GM20431 (cell line): ENCODE data around the gene YPEL2.

Experiments used
- in situ Hi-C: fragments of 300-500 bp; cut with MseI, MboI; formaldehyde crosslinking; loops from one replicate; pipeline ENCODE4 v1.15.0; 2020; ENCODE audit warnings: low sequenced_read_pairs; ENCODE audit not compliant: unreplicated experiment

The YPEL2 gene

DNA sequence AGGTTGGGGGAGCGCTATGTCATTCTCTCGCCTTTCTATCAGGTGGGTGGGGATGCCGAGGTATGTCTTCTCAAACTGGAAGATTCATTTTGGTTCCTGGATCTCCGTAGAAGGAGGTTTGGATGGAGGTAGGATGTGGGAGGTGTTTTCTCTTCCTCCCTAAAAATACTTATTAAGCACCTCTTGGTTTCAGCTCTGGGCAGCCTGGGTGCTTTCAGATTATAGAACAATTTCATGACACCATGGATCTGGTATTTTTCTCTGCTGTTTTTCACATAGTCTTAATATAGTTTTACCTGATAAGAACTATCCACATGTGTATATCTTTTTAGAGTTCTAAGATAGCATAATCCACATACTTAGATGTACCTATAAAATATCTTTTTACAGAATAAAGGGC is 92.9 kb downstream of the YPEL2 start:
- in situ Hi-C loops = no loop called here

DNA sequence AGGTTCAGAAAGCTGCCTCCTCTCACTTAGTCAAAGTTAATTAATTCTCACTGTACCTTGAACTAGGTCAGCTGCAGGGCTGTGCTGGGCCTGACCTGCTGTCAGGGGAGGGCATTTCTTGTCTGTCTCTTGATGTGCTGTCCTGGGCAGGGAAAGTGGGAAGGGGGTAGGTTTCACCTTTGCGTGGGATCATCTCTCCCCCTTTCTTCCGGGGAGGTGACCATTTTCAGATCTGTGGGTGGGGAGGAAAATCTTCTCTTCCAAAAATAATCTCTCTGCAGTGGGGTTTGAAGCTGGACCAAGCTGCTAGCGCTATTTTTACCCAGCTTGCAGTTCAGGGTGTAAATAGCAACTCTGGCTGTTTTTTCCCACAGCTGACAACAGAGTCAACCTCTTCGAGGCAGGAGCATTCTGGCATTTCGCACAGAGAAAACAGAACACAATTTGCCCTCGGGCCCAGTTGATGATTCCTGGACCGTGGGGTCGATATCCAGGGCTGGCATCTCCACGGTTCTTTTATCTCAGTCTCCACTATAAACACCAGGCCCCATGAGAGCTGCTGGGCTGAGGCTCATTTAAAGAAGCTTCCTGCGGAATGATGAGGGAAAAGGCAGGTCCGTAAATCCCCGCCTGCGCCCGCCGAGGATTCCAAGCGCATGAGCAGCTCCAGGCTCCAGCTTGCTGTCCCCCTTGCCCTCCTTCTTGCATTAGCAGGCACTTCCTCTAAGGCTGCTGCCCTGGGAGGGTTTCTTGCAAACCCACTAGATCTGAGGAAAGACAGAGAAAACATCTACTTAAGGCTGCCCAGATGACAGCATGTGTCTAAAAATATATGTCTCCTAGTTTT is 93.9 kb downstream of the YPEL2 start:
- in situ Hi-C loops = no loop called here

DNA sequence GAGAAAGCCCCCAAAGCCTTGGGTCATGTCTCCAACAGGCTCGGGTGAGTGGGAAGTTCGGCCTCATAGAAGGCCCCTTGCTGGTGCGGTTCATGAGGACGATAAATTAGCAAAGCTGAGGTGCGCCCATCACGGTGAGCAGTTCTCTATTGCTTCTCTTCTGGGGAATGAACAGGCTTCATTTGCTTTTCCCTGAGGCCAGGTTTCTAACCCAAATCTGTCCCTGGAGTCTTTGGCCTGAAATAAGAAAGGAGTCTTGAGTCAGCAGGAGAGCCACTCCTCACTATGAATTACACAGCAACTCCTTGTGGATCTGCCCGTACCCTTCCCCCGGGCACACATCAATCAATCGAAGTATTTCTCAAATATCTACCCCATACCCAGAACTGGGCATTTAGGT is 94.6 kb downstream of the YPEL2 start:
- in situ Hi-C loops = no loop called here

DNA sequence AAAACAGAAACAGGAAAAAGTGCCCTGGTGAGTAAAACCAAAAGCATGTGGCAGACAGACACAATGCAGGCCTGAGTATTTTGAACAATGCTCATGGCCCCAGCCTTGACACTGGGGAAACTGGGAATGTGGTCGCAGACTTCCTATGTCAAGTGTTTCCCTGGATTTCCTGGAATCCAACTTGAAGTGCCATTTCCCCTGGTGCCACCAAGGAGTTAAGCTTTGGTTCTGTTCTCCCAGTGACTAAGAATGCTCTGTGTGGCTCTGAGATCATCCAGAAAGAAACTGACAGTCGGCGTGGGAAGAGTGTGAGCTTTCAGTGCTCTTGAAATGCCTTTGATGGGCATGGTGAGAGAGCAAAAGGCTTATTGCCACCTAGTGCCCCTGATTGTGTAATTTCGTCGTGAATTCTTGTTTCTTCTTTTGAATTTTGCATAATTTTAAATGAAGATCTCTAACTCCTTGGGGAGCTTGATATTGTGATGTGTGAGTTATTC is 96.0 kb downstream of the YPEL2 start:
- in situ Hi-C loops = no loop called here

DNA sequence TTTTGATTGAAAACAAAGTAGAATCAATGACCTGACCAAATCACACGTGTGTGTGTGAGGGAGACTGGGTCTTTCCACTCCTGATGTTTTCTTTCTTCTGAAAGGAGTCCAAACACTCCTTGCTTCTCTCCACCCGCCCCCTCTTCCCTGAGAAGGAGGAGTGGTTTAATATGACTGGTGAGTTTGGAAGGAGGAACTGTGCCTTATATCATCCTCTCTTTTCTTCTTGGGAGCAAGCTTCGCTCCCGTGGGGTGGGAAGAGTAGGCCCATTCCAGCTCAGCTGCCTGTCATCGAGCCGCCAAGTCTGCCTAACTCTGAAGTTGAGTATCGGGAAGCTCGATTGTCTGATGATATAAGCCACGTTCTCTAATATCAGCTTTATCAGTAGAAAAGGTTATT is 96.5 kb downstream of the YPEL2 start:
- in situ Hi-C loops = no loop called here

DNA sequence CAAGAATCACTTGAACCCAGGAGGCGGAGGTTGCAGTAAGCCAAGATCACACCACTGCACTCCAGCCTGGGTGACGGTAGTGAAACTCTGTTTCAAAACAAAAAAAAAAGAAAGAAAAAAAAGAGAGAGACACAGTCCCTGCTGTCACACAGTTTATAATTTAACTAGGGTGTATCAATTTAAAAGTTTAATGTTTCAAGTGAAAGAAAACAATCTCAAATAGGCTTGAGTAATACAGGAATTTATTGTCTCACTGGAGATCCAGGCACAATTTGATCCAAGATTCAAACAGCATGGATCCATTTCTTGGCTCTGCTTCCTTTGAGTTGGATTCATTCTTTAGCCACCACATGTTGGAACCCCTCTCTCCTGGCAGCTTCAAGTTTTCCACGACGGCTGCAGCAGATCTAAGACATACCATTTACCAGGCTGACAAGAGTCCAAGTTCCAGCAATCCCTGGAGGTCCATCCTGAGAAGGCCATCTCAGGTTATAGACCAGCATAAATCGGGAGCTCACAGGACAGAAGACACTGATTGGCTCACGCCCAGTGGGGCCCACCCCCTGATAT is 97.5 kb downstream of the YPEL2 start:
- in situ Hi-C loops = no loop called here

DNA sequence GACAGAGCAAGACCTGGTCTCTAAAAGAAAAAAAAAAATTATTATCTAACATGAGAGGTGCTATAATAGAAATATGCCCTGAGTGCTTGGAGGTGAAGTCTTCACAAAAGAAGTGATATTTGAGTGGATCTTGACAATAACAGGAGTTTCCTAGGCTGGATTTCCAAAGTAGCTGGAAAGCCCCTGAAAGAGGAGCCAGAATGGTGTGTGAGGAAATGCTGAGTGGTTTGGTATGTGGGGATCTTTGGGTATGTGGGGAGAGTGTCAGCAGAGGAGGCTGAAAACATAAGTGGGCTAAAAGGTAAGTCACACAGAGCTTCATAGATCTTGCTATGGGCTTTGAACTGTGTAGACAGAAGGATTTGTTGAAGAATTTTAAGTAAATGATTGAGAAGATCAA is 100.1 kb downstream of the YPEL2 start:
- in situ Hi-C loops = no loop called here

DNA sequence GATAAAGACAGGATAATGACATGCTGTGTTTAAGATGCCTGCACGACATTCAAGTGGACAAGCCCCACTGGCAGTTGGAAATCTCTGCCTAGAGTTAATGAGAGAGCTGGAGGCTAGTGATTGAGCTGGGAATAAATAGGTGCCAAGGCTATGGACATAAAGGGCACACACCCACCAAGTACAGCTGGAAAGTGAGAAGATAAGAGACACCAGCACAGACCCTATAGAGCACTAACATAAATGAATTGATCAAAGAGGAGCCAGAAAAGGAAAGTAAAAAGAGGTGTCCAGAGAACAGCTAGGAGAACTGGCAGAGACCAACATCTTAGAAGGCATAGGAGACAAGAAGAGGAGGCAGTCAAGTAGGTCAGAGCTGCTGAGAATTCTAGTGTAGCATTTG is 101.2 kb downstream of the YPEL2 start:
- in situ Hi-C loops = no loop called here

DNA sequence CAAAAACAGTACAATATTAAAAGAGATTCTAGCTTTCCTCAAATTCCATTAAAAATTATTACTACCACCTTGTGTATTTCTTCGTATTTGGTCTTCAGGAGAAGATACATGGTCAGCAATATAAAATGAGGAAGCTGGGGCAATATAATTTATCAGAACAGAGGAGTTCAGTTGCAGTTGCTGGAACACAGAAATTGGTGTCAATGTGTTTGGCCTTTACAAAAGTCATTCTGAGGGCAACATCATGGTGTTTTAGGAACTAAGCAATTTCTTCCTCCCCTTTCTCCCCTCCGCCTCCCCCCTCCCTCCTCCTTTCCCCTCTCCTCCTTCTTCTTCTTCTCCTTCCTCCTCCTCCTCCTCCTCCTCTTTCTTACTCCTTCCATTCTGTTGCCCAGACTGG is 102.1 kb downstream of the YPEL2 start:
- in situ Hi-C loops = no loop called here

DNA sequence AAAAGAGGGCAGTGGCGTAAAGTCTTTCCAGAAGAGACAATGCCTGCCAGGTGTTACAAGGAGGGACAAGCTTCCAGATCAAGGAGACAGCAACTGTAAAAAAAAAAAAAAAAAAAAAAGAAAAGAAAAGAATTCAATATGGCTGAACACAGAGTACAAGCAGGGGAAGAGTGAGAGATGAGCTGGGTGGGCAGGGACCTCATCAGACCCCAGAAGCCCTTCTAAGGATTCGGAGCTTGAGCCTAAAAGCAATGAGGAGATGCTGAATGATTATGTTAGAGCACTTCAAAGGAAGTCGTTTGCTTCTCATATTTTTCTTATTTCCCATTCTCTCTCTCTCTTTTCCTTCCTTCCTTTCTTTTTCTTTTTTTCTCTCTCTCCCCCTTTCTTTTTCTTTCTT is 103.0 kb downstream of the YPEL2 start:
- in situ Hi-C loops = no loop called here

DNA sequence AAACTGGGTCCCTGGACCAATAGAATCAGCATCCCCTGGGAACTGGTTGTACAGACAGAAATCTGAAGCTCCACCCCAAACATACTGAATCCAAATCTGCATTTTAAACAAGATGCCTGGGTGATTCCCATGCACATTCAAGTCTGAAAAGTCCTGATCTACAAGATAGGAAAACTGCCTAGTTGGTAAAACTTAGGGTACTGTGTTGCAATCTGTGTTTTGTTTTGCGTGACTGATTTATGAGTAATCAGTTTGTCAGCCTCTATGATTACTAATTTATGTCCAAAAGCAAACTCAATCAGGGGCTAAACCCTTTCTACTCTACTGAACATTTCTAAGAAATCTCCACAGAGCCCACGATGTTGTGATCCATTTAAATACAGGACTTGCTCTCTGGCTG is 103.8 kb downstream of the YPEL2 start:
- in situ Hi-C loops = no loop called here

DNA sequence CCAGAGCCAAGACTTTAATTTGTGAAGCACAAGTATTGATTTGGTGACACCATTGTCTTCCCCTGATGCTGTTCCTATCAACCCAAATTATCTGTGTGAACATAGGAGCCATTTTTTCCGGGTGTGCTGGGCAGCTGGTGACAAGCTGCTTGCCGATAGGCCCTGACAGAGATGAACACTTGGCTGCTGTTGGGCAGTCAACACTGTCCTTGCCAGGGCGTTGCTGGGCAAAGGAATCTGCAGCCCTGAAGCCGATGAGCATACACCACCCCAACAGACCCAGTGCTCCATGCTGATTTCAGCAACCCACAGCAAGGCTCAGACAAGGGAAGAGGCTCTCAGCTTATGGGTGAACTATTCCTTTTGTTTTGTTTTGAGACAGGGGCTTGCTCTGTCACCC is 105.4 kb downstream of the YPEL2 start:
- in situ Hi-C loops = no loop called here

DNA sequence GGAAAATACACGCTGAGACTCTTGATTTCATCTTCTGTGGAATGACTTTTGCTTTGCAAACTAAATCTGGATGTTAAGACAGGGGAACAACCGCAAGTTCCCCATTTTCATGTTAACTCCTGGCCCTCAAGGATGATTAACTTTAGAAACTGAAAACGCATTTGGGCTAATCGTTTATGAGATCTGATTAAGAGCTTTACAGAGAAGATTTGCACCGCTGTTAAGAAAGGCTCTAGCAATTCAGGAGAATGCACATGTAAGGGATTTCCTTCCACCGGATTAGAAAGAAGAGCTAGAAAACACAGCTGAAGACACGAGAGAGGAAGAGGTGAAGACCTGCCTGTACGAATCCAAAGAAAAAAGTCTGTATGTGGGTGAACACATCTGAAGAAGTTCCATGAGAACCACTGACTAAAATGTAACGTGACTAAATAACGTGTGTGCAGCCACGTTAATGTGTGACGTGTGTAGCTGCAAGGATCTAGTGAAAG is 106.4 kb downstream of the YPEL2 start:
- in situ Hi-C loops = no loop called here

DNA sequence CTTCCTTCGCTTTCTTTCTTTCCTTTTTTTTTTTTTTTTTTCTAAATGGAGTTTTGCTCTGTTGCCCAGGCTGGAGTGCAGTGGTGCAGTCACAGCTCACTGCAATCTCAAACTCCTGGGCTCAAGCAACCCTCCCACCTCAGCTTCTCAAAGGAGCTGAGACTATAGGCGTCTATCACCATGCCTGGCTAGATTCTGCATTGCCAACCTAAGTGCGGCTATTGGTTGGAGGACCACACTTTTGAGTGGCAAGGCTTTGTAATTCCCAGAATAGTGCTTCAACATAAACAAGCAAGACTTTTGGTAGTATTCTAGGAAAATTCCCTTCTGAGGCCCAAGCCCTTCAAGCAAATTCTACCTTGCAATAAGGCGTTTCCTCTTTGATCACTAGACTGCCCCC is 107.8 kb downstream of the YPEL2 start:
- in situ Hi-C loops = no loop called here

DNA sequence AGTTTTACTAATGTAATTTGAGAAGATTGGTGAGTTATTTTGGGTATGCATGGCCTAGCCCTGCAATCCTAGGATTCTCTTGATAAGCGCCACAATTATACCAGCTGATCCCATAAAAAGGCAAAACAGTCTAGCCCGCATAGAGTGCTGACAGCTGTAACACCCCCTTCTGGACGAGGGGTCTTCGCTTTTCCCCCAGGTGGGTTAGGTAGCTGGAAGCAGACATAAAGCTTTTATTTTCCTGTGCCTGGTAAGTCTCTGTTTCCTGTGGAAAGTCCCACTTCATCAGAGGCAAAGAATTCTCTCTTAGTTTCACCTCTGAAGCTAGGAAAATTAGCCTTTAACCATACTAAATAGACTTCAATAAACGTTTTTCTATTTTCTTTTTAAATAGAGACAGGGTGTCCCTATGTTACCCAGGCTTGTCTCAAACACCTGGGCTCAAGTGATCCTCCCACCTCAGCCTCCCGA is 108.3 kb downstream of the YPEL2 start:
- in situ Hi-C loops = loop anchor here (10.0 kb wide), 1 partner anchor 125 kb away; no protein-coding TSS in a partner anchor

DNA sequence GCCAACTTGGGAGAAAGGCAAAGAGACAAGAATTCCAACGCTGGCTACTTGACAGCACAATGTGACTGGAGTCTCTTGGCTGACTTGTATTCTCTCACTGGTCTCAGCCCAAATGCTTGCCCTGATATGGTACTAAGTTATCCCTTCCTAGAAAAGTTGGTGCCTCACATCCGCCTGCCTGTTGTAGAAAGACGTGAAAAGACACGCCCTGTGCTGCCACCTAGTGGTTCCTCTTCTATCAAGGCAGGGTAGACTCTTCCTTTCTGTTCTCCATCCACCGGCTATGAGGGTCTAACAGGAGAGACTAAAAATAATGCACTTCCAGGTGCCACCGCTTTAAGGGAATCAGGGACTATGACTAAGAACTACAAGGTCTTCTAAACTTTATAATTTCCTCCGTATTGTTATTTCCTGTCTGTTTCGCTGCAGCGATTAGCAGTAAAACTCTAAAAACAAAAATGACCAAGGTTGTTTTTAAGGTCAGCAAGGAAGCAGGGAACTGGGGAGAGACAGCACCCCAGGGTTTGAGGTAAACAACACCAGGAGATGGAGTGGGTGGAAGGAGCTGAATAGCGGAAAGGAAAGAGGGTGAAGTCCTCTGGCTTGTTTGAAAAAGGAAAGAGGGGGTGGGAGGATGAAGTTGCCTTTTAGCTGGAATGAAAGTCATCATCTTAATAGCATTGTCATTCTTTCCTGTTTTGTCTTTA is 109.5 kb downstream of the YPEL2 start:
- in situ Hi-C loops = loop anchor here (10.0 kb wide), 1 partner anchor 126 kb away; no protein-coding TSS in a partner anchor

DNA sequence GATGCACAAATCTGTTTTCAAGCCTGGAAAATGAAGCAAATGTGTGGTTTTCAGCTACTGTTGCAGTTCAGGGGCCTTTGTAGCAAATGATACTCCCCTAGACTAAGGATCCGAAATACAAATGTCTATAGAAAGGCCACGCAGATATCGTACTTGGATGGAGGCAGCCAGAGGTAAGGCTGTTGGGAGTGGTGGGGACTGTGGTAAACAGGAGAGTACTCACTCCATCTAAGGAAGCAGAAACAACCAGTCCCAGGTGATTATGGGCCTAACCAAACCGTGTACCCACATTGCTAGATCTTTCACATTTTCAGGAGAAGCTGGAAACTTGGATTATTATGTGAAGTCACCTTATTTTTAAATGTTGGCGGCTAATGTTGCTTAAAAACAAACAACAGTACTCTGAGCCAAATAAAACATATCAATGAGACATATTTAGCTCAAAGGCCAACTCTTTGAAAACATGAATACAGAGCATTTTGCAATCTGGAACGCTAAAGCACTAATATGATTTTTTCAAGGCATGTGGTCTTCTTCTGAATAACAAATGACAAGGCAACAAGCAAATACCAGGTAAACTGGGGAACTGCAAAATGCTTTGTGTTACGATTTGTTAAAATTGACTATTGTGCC is 110.1 kb downstream of the YPEL2 start:
- in situ Hi-C loops = loop anchor here (10.0 kb wide), 1 partner anchor 127 kb away; no protein-coding TSS in a partner anchor

DNA sequence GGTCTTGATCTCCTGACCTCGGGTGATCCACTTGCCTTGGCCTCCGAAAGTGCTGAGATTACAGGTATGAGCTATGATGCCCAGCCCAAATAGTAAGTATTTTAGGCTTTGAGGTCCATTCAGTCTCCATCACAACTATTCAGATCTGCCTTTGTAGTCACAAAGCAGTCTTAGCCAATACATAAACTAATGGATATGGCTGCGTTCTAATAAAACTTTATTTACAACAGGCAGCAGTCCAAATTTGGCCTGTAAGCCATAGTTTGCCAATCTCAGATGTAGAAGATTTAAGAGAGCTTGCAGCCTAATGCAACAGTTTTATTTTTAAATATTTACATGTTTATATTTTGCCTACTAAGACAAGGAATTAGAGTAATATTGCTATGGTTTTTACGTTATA is 111.7 kb downstream of the YPEL2 start:
- in situ Hi-C loops = loop anchor here (10.0 kb wide), 1 partner anchor 128 kb away; no protein-coding TSS in a partner anchor
